PFSK-1 (cell line): ENCODE results near the gene ST8SIA6.

ENCODE experiments used
- FOXP2 ChIP-seq: optimal IDR thresholded peaks from 2 replicates; pipeline ENCODE3; 2011; ENCODE audit warnings: borderline replicate concordance, control low read depth, inconsistent platforms; ENCODE audit not compliant: insufficient read depth; ENCODE audit errors: extremely low read length, extremely low read depth
- POLR2AphosphoS5 ChIP-seq: IDR thresholded peaks from 2 replicates; pipeline ENCODE4 v1.6.1; 2012; ENCODE audit warnings: low read depth, mild to moderate bottlenecking, control low read depth, low read length, moderate library complexity
- SIN3A ChIP-seq: IDR thresholded peaks from 2 replicates; pipeline ENCODE4 v1.6.1; 2012; ENCODE audit warnings: mild to moderate bottlenecking, low read length, moderate library complexity, borderline replicate concordance; ENCODE audit not compliant: insufficient read depth
- TAF1 ChIP-seq: IDR thresholded peaks from 2 replicates; pipeline ENCODE4 v1.6.1; 2012; ENCODE audit warnings: low read length, control low read depth, borderline replicate concordance; ENCODE audit not compliant: insufficient read depth
- TF ChIP-seq, protein P1 (sequence below), 2 experiments: IDR thresholded peaks; 2 replicates each; pipeline versions ENCODE4 v1.6.1 to v1.8.0; 2011 to 2012; ENCODE audit warnings: low read depth in 2 of 2, low read length in 2 of 2, control low read depth in 1 of 2, inconsistent platforms in 1 of 2, mild to moderate bottlenecking in 1 of 2, moderate library complexity in 1 of 2; ENCODE audit not compliant: insufficient read depth in 1 of 2

The ST8SIA6 gene

DNA sequence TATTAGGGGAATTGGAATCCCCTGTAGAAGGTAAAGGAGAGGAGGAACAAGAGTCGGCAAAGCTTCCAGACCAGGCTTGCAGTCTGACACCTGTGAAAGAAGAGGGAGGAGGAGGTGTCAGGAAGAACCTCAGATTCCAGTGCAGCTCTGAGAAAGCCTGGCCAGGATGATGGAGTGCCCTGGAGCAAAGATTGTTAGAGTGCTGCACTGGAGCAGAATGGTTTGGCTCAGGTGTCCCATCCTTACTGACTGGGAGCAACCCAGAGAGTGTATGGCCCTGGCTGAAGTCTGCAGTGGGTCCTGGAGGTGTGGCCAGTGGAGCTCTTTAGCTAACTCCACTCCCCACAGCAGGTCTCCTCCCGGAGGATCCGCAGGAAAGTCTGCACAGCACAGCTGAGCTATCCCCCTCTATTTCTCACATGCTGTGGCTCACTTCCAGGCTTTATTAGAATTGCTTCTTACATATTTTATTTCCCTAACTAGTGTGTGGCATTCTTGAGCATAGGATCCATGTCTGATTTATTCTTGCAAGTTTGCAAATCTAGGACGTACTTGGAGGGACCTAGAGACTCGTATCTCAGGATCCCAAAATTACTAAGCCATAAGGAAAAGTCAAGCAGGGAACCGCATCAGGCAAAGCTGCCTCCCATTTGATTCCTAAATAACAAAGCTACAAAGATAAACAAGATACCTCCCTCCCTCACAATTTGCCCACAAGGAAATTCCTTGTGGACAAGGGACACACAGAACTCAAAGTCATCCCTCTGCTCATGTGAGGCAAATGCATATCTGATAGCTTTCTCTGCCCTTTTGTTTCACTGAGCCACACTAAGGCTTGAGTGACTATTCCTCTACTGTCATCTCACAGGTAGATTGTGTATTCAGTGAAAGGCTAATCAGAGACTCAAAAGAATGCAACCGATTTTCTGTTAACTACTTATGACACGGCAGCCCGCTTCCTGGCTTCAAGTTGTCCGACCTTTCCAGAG lies 167.5 kb downstream of the ST8SIA6 start:
- TF ChIP-seq SIN3A (no peak), TAF1 (no peak), FOXP2 (no peak), POLR2AphosphoS5 (no peak)
- TF ChIP-seq, protein P1, sequence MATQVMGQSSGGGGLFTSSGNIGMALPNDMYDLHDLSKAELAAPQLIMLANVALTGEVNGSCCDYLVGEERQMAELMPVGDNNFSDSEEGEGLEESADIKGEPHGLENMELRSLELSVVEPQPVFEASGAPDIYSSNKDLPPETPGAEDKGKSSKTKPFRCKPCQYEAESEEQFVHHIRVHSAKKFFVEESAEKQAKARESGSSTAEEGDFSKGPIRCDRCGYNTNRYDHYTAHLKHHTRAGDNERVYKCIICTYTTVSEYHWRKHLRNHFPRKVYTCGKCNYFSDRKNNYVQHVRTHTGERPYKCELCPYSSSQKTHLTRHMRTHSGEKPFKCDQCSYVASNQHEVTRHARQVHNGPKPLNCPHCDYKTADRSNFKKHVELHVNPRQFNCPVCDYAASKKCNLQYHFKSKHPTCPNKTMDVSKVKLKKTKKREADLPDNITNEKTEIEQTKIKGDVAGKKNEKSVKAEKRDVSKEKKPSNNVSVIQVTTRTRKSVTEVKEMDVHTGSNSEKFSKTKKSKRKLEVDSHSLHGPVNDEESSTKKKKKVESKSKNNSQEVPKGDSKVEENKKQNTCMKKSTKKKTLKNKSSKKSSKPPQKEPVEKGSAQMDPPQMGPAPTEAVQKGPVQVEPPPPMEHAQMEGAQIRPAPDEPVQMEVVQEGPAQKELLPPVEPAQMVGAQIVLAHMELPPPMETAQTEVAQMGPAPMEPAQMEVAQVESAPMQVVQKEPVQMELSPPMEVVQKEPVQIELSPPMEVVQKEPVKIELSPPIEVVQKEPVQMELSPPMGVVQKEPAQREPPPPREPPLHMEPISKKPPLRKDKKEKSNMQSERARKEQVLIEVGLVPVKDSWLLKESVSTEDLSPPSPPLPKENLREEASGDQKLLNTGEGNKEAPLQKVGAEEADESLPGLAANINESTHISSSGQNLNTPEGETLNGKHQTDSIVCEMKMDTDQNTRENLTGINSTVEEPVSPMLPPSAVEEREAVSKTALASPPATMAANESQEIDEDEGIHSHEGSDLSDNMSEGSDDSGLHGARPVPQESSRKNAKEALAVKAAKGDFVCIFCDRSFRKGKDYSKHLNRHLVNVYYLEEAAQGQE (IDR thresholded peaks at IDR 0.05; ENCODE audit: insufficient read depth in 1 of 2, low read depth in 2 of 2, low read length in 2 of 2) = no peak

DNA sequence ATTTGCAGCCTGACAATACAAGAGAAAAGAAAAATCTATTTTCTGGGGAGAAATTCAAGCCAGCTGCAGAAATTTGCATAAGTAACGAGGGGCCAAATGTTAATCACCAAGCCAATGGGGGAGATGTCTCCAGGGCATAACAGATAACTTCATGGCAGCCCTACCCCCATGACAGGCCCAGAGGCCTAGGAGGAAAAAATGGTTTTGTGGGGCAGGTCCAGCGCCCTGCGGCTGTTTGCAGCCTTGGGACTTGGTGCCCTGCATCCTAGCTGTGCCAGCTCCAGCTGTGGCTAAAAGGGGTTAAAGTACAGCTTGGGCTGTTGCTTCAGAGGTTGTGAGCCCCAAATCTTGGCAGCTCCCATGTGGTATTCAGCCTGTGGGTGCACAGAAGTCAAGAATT lies 172.1 kb downstream of the ST8SIA6 start:
- TF ChIP-seq FOXP2 = no peak
- TF ChIP-seq SIN3A = no peak
- no peak for TF ChIP-seq POLR2AphosphoS5
- no peak for TF ChIP-seq TAF1
- TF ChIP-seq, protein P1 (IDR thresholded peaks at IDR 0.05; ENCODE audit: insufficient read depth in 1 of 2, low read depth in 2 of 2, low read length in 2 of 2) = no peak

DNA sequence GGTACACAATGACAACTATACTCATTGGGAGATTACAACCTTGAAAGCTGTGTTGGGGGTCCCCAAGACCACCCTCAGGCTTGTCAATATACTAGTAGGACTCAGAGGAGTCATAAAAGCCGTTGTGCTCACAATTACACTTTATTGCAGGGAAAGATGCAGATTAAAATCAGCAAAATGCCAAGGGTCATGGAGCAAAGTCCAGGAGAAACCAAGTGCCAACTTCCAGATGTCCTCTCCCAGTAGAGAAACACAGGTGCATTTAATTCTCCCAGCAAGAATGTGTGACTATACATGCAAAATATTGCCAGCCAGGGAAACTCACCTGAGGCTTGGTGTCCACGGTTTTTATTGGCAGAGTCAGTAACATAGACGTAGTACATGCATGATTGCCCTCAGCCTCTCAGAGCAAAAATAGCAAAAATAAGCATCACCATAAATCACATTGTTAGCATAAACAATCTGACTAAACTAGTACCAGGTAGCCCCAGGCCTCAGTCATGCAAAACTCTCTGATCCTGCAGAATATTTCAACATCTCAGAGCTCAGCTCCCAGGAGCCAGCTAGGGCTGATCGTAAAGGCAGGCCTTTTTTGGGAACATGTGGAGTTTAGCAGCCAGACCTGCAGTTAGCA lies 175.7 kb downstream of the ST8SIA6 start:
- TF ChIP-seq, protein P1 (IDR thresholded peaks at IDR 0.05; ENCODE audit: insufficient read depth in 1 of 2, low read depth in 2 of 2, low read length in 2 of 2) = no peak

DNA sequence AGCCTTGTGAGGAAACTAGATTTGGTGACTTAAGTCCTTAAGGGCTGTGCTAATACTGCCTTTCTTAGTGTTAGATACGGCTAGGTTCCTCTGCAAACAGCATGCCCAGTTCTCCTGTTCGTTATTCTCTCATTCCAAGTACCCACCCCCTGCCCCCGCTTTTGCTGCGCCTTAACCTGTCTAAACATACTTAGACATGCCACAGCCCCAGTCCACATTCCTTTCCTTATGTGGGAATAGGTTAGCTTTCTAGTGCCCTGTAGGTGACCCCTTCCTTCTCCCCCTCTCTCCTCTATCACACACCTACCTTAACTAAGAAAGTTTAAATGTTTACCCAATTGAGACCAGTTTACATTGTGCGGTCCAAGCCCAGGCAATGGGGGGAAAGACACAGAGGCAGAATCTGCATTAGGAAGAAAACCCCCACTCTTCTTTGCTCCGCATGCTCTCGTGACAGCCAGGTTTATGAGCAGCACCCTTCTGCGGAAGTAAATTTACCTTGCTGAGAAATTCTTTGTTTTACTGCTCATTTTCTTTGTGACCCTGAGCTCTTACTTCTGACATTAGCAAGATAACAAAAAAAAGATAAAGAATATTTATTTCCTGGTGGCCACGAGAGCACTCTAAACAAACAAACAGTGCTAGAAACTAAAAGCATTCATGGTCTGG lies 177.5 kb downstream of the ST8SIA6 start:
- TF ChIP-seq, protein P1 (IDR thresholded peaks at IDR 0.05; ENCODE audit: insufficient read depth in 1 of 2, low read depth in 2 of 2, low read length in 2 of 2) = no peak
- TF ChIP-seq TAF1 (no peak), SIN3A (no peak), FOXP2 (no peak), POLR2AphosphoS5 (no peak)
